K562 (cell line): Measurements from ENCODE around the gene PDE1C. TPM values are rescaled to one million over a fixed set of nuclear protein-coding genes. Genes with fewer than 3 reads are reported as not detected.
"Not testable (repeated sequence)": the region's sequence is repeated elsewhere in the genome, so short reads cannot be mapped to it uniquely, and the experiment has no call there.

Experiments
- ATAC-seq: fragments of 200-7000 bp; cut with Tn5 transposase; 3 replicates; pipeline ENCODE4 v1.9.1; 2020; ENCODE audit warnings: moderate library complexity
- BruUV-seq: library from RNA; stranded (reverse); fragments of 400-500 nt; replicated peaks from 2 replicates; lab custom pipeline; 2021; lab: Mats Ljungman, UMichigan
- CTCF ChIA-PET: fragments of 300-600 bp; formaldehyde crosslinking; extraction: SDS; loops from one replicate; lab custom pipeline; 2021; ENCODE audit warnings: low intra/inter-chr PET ratio; lab: Yijun Ruan, JAX
- POLR2A ChIA-PET: fragments of 300-600, 350-650 bp; sonication (Branson Sonifier 250); formaldehyde crosslinking; extraction: SDS; loops from one replicate; lab custom pipeline; 2021; ENCODE audit warnings: antibody characterized with exemption, inconsistent platforms; lab: Yijun Ruan, JAX
- DNase-seq, 4 experiments: peaks; one replicate each; pipeline versions ENCODE4 v3.0.0 to v3.0.0-alpha.2; 2011 to 2018; ENCODE audit warnings: low spot score in 3 of 4, mixed read lengths in 3 of 4; ENCODE audit errors: extremely low read depth in 1 of 4
- FAIRE-seq: peaks from 2 replicates; lab custom pipeline; 2011; peaks lifted over from hg19 to GRCh38; lab: Jason Lieb, UNC
- H2AFZ ChIP-seq: 2 replicates; pipeline ENCODE4 v1.6.0; 2011; ENCODE audit warnings: low read depth, low read length, control low read depth, inconsistent platforms
- H3K27ac ChIP-seq: fragments of 200-600 bp; 3 replicates; pipeline ENCODE4 v1.8.0; 2011; ENCODE audit warnings: low read depth, mild to moderate bottlenecking, control low read depth, inconsistent platforms, low read length, moderate library complexity, mixed read lengths; ENCODE audit errors: extremely low read depth
- H3K27me3 ChIP-seq, 2 experiments: fragments of 300-600 bp in 1 of 2; 2 replicates in 1 of 2; 3 replicates in 1 of 2; pipeline versions ENCODE4 v1.6.0 to v1.8.0; 2011; ENCODE audit warnings: inconsistent platforms in 2 of 2, low read length in 2 of 2, mild to moderate bottlenecking in 1 of 2, mixed read lengths in 1 of 2, moderate library complexity in 1 of 2; ENCODE audit not compliant: control insufficient read depth in 2 of 2, insufficient read depth in 2 of 2
- H3K36me3 ChIP-seq: fragments of 300-600 bp; 3 replicates; pipeline ENCODE4 v1.8.0; 2011; ENCODE audit warnings: mild to moderate bottlenecking, low read length, inconsistent platforms; ENCODE audit not compliant: control insufficient read depth, insufficient read depth
- H3K4me1 ChIP-seq, 2 experiments: fragments of 200-600 bp in 1 of 2; replicated peaks in 1 of 2; 2 replicates in 1 of 2; 3 replicates in 1 of 2; pipeline versions ENCODE4 v1.5.1 to v1.8.0; 2011; ENCODE audit warnings: inconsistent platforms in 2 of 2, low read length in 2 of 2, mild to moderate bottlenecking in 1 of 2, mixed read lengths in 1 of 2, moderate library complexity in 1 of 2; ENCODE audit not compliant: control insufficient read depth in 2 of 2, insufficient read depth in 2 of 2
- H3K4me2 ChIP-seq: 2 replicates; pipeline ENCODE4 v1.6.1; 2011; ENCODE audit warnings: low read length, control low read depth, inconsistent platforms, mixed read lengths; ENCODE audit not compliant: insufficient read depth
- H3K4me3 ChIP-seq: fragments of 200-600 bp; sonication (generic), shearing (Covaris generic); 2 replicates; pipeline ENCODE4 v1.5.1; 2016; ENCODE audit warnings: control low read depth, inconsistent platforms
- H3K79me2 ChIP-seq: fragments of 200-600 bp; 3 replicates; pipeline ENCODE4 v1.8.0; 2011; ENCODE audit warnings: low read length, inconsistent platforms; ENCODE audit not compliant: control insufficient read depth, insufficient read depth
- H3K9ac ChIP-seq, 2 experiments: 2 replicates each; pipeline versions ENCODE4 v1.6.0 to v1.6.1; 2011; ENCODE audit warnings: low read depth in 2 of 2, low read length in 2 of 2, control low read depth in 1 of 2, inconsistent platforms in 1 of 2, mild to moderate bottlenecking in 1 of 2, mixed read lengths in 1 of 2; ENCODE audit not compliant: insufficient read depth in 1 of 2
- H3K9me1 ChIP-seq: one replicate; pipeline ENCODE4 v1.6.0; 2011; ENCODE audit warnings: inconsistent platforms, mild to moderate bottlenecking, low read length, moderate library complexity; ENCODE audit not compliant: control insufficient read depth, insufficient read depth
- H3K9me3 ChIP-seq: replicated peaks from 2 replicates; pipeline ENCODE4 v1.5.1; 2011; ENCODE audit warnings: low read depth, low read length, inconsistent platforms; ENCODE audit not compliant: control insufficient read depth, insufficient read depth
- H4K20me1 ChIP-seq: replicated peaks from 2 replicates; pipeline ENCODE4 v1.6.1; 2011; ENCODE audit warnings: low read length, inconsistent platforms, mixed read lengths; ENCODE audit not compliant: control insufficient read depth, insufficient read depth
- ARID3B ChIP-seq: fragments of 250-450 bp; sonication (Bioruptor Pico); IDR thresholded peaks from 2 replicates; pipeline ENCODE4 v1.4.0; 2020; ENCODE audit warnings: borderline replicate concordance
- ASH1L ChIP-seq: fragments of 450-650 bp; IDR thresholded peaks from 2 replicates; pipeline ENCODE4 v1.6.1; 2018; ENCODE audit warnings: borderline replicate concordance, mild to moderate bottlenecking, low read depth; ENCODE audit not compliant: partially characterized antibody
- CEBPB ChIP-seq: fragments of 450-650 bp; IDR thresholded peaks from 2 replicates; pipeline ENCODE4 v1.6.1; 2016; ENCODE audit warnings: missing genetic modification characterization, missing compliant biosample characterization
- E2F5 ChIP-seq: sonication (generic); formaldehyde crosslinking; IDR thresholded peaks from 2 replicates; pipeline ENCODE4 v1.8.0; 2022; ENCODE audit warnings: mild to moderate bottlenecking, missing genetic modification reagents
- ETV6 ChIP-seq, 3 experiments: fragments of 150-350 bp in 1 of 3; sonication (generic) in 1 of 3; formaldehyde crosslinking in 1 of 3; IDR thresholded peaks; 2 replicates each; pipeline versions ENCODE4 v1.6.1 to v1.8.0; 2014 to 2022; ENCODE audit warnings: borderline replicate concordance in 2 of 3, low read depth in 2 of 3, antibody characterized with exemption in 1 of 3, low read length in 1 of 3, mild to moderate bottlenecking in 1 of 3, missing genetic modification reagents in 1 of 3
- NFE2 ChIP-seq: IDR thresholded peaks from 2 replicates; pipeline ENCODE4 v1.6.1; 2014; ENCODE audit warnings: antibody characterized with exemption, low read depth
- PYGO2 ChIP-seq: fragments of 450-650 bp; IDR thresholded peaks from 2 replicates; pipeline ENCODE4 v1.6.1; 2016; ENCODE audit warnings: mild to moderate bottlenecking, missing genetic modification characterization, moderate library complexity, missing compliant biosample characterization
- SAFB2 ChIP-seq: fragments of 200-400 bp; formaldehyde crosslinking; IDR thresholded peaks from 2 replicates; pipeline ENCODE4 v1.6.1; 2018; ENCODE audit warnings: borderline replicate concordance, low read length, low read depth, moderate library complexity; ENCODE audit not compliant: severe bottlenecking
- SNRNP70 ChIP-seq: fragments of 200-400 bp; formaldehyde crosslinking; optimal IDR thresholded peaks from 2 replicates; pipeline ENCODE3; 2017; ENCODE audit warnings: low read depth, low read length
- SPI1 ChIP-seq: IDR thresholded peaks from 2 replicates; pipeline ENCODE4 v1.6.1; 2011; ENCODE audit warnings: low read depth, low read length, control low read depth, borderline replicate concordance
- TRIM24 ChIP-seq, 2 experiments: fragments of 450-650 bp; IDR thresholded peaks; 2 replicates each; pipeline ENCODE4 v1.6.1; 2016
- ZFP36 ChIP-seq: fragments of 150-350 bp; IDR thresholded peaks from 2 replicates; pipeline ENCODE4 v1.6.1; 2018; ENCODE audit warnings: low read length, low read depth; ENCODE audit not compliant: partially characterized antibody
- ZNF316 ChIP-seq: fragments of 450-650 bp; IDR thresholded peaks from 2 replicates; pipeline ENCODE4 v1.6.1; 2016
- WGBS: fragments of 100-300 bp; shearing (Covaris generic); methylation state at CpG from one replicate; pipeline ENCODE4 v1.1.6; 2016; ENCODE audit warnings: low coverage, mixed read lengths; ENCODE audit not compliant: insufficient coverage; ENCODE audit errors: missing lambda C conversion rate; 5-methylcytosine and 5-hydroxymethylcytosine counted together
- in situ Hi-C: fragments of 300-500 bp; cut with MboI; formaldehyde crosslinking; loops from 4 replicates; pipeline ENCODE4 v1.15.0; 2018; ENCODE audit warnings: inconsistent platforms, mixed read lengths
- intact Hi-C: fragments of 100-400 bp; cut with micrococcal nuclease; formaldehyde crosslinking; loops from 2 replicates; pipeline ENCODE4 v1.14.2; 2022
- polyA plus RNA-seq, 8 experiments: library from polyadenylated mRNA; depleted of rRNA in 4 of 8; stranded (reverse) in 5 of 8; unstranded in 3 of 8; fragments of >200 nt; fragmentation: Nextera tagmentation in 2 of 8; fragmentation: Illumina TruSeq in 1 of 8; extraction: Ambion mirVana in 2 of 8; extraction: Trizol in 1 of 8; gene quantifications; 2 replicates each; pipeline versions ENCODE4 v1.2.1 to v1.2.3, GENCODE V29; 2011 to 2014; ENCODE audit warnings: inconsistent platforms in 1 of 8, missing spikeins in 1 of 8
- total RNA-seq, 7 experiments: library from RNA; depleted of rRNA in 6 of 7; stranded (reverse); fragments of >200 nt in 6 of 7; fragmentation: Illumina TruSeq in 2 of 7; extraction: Trizol in 2 of 7; gene quantifications; 2 replicates each; pipeline versions ENCODE4 v1.2.1 to v1.2.3, GENCODE V29; 2011 to 2021; ENCODE audit warnings: low replicate concordance in 1 of 7
- TF ChIP-seq, protein P1 (sequence below): conservative IDR thresholded peaks from 2 replicates; pipeline ENCODE4 v1.6.1; 2011; ENCODE audit warnings: low read depth, mild to moderate bottlenecking, low read length; ENCODE audit not compliant: control insufficient read depth

Gene PDE1C
- total and polyA plus RNA-seq, 9 of the 15 experiments (the other 6 are each of a cell fraction or from before 2014, with no cell fraction given) = under 0.01 to 0.01 TPM; not detected in 7

DNA sequence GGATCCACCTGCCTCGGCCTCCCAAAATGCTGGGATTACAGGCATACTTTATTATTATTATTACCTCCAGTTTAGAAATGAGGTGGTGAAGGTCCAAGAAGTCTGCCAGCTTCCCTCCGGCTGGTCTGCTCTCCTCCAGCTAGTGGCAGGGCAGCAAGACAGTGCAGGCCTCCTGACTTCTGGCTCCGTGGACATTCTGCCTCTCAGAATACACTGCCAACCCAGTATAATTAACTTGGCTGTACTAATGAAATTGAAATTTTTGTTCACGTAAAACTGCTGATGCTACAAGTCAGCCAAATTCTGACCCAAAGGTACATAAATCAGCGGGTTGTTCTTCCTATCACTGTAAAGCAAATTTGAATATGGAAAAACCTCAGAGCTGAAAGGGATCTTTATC is 7.6 kb upstream of the PDE1C start:
- Histone ChIP-seq H3K4me1 (no peaks in the 10 kb centered on the region), H3K79me2 (no peaks in the 10 kb centered on the region), H3K9me3 (no peaks in the 10 kb centered on the region), H3K9ac (no peak overlapping the region), H3K9me1 (no peaks in the 10 kb centered on the region), H3K4me3 (no peak overlapping the region), H3K27me3 (no peaks in the 10 kb centered on the region), H3K27ac (no peak overlapping the region), H3K36me3 (no peaks in the 10 kb centered on the region), H2AFZ (no peak overlapping the region), H4K20me1 (no peaks in the 10 kb centered on the region), H3K4me2 (no peak overlapping the region)
- 0% methylated on average over 5 of the region's 5 CpGs for WGBS
- in situ Hi-C loops = no loop called here
- DNase-seq = no peak
- ChIA-PET POLR2A (no interaction called here), CTCF (no interaction called here)
- TF ChIP-seq CEBPB (no peak), SNRNP70 (no peak), E2F5 (CRISPR knock-in tag) (no peak), ZNF316 (no peak), SPI1 (no peak), NFE2 (no peak), ASH1L (no peak), ETV6 (IDR thresholded peaks at IDR 0.05; ENCODE audit: borderline replicate concordance in 1 of 2, low read depth in 2 of 2, low read length in 1 of 2) (no peak), ETV6 (CRISPR knock-in tag; IDR thresholded peaks at IDR 0.05; ENCODE audit: borderline replicate concordance) (no peak), SAFB2 (no peak), ARID3B (CRISPR knock-in tag) (no peak), PYGO2 (tag) (no peak), TRIM24 (IDR thresholded peaks at IDR 0.05) (no peak), ZFP36 (no peak)
- TF ChIP-seq, protein P1, sequence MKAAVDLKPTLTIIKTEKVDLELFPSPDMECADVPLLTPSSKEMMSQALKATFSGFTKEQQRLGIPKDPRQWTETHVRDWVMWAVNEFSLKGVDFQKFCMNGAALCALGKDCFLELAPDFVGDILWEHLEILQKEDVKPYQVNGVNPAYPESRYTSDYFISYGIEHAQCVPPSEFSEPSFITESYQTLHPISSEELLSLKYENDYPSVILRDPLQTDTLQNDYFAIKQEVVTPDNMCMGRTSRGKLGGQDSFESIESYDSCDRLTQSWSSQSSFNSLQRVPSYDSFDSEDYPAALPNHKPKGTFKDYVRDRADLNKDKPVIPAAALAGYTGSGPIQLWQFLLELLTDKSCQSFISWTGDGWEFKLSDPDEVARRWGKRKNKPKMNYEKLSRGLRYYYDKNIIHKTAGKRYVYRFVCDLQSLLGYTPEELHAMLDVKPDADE = no peak
- no peak for FAIRE-seq
- ATAC-seq = no peak
- BruUV-seq = no TSS peak
- intact Hi-C loops = no loop called here

- in situ Hi-C loops, FAIRE-seq, H2AFZ ChIP-seq, BruUV-seq, H3K9ac ChIP-seq, H3K79me2 ChIP-seq, CTCF ChIA-PET, POLR2A ChIA-PET, H3K9me1 ChIP-seq, H3K4me1 ChIP-seq, intact Hi-C loops, ATAC-seq, H3K27me3 ChIP-seq, H4K20me1 ChIP-seq, H3K27ac ChIP-seq, H3K4me2 ChIP-seq, H3K9me3 ChIP-seq, H3K36me3 ChIP-seq, DNase-seq, H3K4me3 ChIP-seq: not testable (repeated sequence)
- 2% methylated on average over 4 of the region's 5 CpGs for WGBS
These were observed 6.6 kb upstream of the PDE1C start for GRCh38 chr7:32076802-32077201.
